H1 (cell line): ENCODE results near the gene SOD2. TPM values are rescaled to one million over a fixed set of nuclear protein-coding genes. Genes with fewer than 3 reads are reported as not detected.

Experiments
- JUN ChIP-seq: IDR thresholded peaks from 2 replicates; pipeline ENCODE4 v1.6.1; 2011; ENCODE audit warnings: low read depth, mild to moderate bottlenecking, improper control_type of control experiment, low read length
- TAF7 ChIP-seq: optimal IDR thresholded peaks from 2 replicates; pipeline ENCODE3; 2011; ENCODE audit warnings: low read depth, mild to moderate bottlenecking, inconsistent platforms, low read length, moderate library complexity, borderline replicate concordance
- polyA plus RNA-seq, 7 experiments: library from polyadenylated mRNA; depleted of rRNA in 3 of 7; stranded (reverse) in 5 of 7; unstranded in 2 of 7; fragments of >200 nt in 5 of 7; fragments of 200-250 nt in 2 of 7; gene quantifications; 1 replicate in 5 of 7; 2 replicates in 1 of 7; 4 replicates in 1 of 7; pipeline versions ENCODE4 v1.2.1 to v1.2.3, GENCODE V29; 2011 to 2013; ENCODE audit warnings: missing spikeins in 2 of 7, mixed read lengths in 2 of 7
- total RNA-seq: library from RNA; stranded (reverse); fragmentation: NEBNext Ultra II Directional; extraction: Animal tissue kit (Norgen Biotek cat#: 25700); gene quantifications from 2 replicates; pipeline ENCODE4 v1.2.1, GENCODE V29; 2021

Gene SOD2
- total and polyA plus RNA-seq, 2 of the 8 experiments (the other 6 are each of a cell fraction or from before 2014, with no cell fraction given), result 31.1 to 88.7 TPM

DNA sequence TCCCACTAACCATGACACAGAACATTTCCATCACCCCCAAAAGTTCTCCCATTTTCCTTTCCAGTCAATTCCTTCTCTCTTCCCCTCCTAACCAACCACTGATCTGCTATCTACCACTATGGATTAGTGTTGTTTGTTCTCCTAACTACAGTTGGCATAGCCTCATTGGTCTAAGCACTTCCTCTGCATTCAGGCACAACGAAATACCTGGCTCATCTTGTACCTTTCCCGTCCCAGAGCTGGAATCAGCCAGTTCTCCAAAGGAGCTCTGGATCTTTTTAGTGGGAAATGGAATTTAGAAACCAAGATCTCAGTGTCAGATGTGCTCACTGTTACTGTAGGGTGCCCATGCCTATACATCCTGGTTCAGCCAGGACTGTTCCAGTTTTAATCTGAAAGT lies 30.2 kb upstream of the SOD2 start (continued):
- TF ChIP-seq JUN (no peak), TAF7 (no peak)
